ENCODE results near the gene ZNF549.

The ZNF549 gene

DNA sequence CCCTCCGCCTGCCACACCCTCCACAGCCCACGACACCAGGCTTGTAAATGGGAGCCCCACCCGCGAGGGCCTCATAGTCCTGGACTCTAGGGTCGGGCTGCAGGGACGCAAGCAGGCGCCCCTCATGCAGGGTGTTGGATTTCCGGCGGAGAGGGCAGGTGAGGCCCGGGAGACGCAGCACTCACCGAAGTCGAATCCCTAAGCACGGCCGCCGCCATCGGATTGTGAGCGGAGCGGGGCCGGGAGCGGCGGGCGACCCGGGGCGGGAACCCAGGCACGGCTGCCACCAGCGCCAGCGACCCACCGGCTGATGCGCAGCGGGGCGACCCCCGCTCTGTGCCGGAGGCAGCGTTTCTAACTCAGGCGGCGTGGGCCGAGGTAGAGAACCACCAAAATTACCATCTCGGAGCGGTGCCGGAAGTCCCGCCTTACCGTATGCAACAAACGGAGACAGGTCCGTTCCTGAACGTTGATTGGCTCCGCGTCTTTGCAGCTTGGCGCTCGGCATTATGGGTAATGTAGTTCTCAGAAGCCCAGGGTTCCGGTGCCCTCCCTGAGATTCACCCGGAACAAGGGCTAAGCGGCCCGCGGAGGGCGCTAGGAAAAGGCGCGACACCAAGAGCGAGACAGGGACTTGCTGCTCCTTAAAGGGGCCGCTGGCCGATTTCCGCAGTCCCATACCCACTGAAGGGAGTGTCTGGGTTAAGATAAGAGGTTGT is 51.5 kb downstream of the ZNF549 start, which contains the start of gene ZNF416:
ZNF416 (minus strand) TSS at position 425 of the 719 bp plus-strand sequence; CDS start at position 218, 207 bp downstream.
- Histone ChIP-seq H3K18ac (ENCODE audit: low read depth in 1 of 2, low read length in 2 of 2) (peak within 1 kb of the TSS; percentile 79 to 87), H3K9me3 (ENCODE audit: control insufficient read depth, low read length) (peaks cover 45% of the 10 kb centered on the region), H4K91ac (ENCODE audit: low read length) (peak within 1 kb of the TSS; percentile 56), H3K4me2 (ENCODE audit: low read length, poor library complexity, severe bottlenecking) (peak within 1 kb of the TSS; percentile 77), H3K27ac (ENCODE audit: low read length, poor library complexity, severe bottlenecking) (no peak within 1 kb of the TSS), H3K4ac (ENCODE audit: low read depth in 1 of 2, low read length in 2 of 2) (peak within 1 kb of the TSS; percentile 68 to 77), H4K8ac (ENCODE audit: low read length) (peak within 1 kb of the TSS; percentile 62), H3K79me1 (replicated peaks; ENCODE audit: low read length, poor library complexity, severe bottlenecking) (peaks cover 40% of the 10 kb centered on the region), H2AK5ac (ENCODE audit: low read length, severe bottlenecking) (no peak within 1 kb of the TSS), H3K23ac (ENCODE audit: low read length in 2 of 2) (peak within 1 kb of the TSS in 1 of 2 experiments; percentile 48), H3K14ac (ENCODE audit: low read length in 2 of 2) (peak within 1 kb of the TSS in 1 of 2 experiments; percentile 96), H2BK120ac (ENCODE audit: low read depth, low read length) (no peak within 1 kb of the TSS), H3K36me3 (ENCODE audit: control insufficient read depth in 1 of 2, insufficient read depth in 2 of 2, low read depth in 1 of 2, low read length in 2 of 2) (peaks cover 36 to 40% of the 10 kb centered on the region in 2 experiments), H2AFZ (ENCODE audit: low read depth, low read length) (peak within 1 kb of the TSS; percentile 88), H3K4me1 (ENCODE audit: control insufficient read depth, insufficient read depth, low read depth, low read length) (peaks cover 7% of the 10 kb centered on the region), H2BK15ac (ENCODE audit: low read depth, poor library complexity, severe bottlenecking) (peak within 1 kb of the TSS; percentile 49), H2BK5ac (ENCODE audit: low read depth, low read length, poor library complexity, severe bottlenecking) (no peak within 1 kb of the TSS), H3K9ac (ENCODE audit: low read length) (peak within 1 kb of the TSS; percentile 90), H2BK12ac (ENCODE audit: low read length in 2 of 2) (no peak within 1 kb of the TSS), H3K4me3 (ENCODE audit: insufficient read depth in 1 of 2, low read depth in 1 of 2, low read length in 2 of 2) (peak within 1 kb of the TSS; percentile 91 to 93), H3K27me3 (ENCODE audit: control insufficient read depth in 1 of 2, insufficient read depth in 1 of 2, low read length in 2 of 2) (no peaks in the 10 kb centered on the region)
- DNase-seq = peak; percentile 98
- under 1% methylated on average over 62 of the region's 62 CpGs for WGBS

DNA sequence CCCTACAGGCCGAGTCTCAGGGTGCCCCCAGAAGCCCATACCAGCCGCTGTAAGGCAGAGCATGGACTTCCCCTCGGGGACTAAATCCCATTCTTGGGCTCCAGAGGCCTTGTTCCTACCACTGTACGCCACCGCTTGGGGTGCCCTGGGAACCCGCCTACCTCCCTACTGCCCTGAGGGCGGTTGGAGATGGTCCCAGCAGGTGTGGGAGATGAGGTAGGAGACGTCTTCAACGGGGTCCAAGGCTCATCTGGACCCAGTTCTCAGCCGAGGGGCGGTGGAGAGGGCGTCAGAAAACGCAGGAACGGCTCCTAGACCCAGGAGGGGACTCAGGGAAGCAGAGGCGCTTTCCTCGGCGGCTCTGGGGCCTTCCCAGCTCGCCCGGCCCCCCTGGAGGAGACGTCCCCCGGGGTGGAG is 56.0 kb downstream of the ZNF549 start:
- WGBS = 66% methylated on average over 21 of the region's 21 CpGs
- H2BK15ac ChIP-seq (ENCODE audit: low read depth, poor library complexity, severe bottlenecking) = no peak overlapping the region
- H3K79me1 ChIP-seq (replicated peaks; ENCODE audit: low read length, poor library complexity, severe bottlenecking) = peaks cover 22% of the 10 kb centered on the region
- no peak overlapping the region for H3K14ac ChIP-seq (ENCODE audit: low read length in 2 of 2)
- H3K23ac ChIP-seq (ENCODE audit: low read length in 2 of 2) = no peak overlapping the region
- peak overlapping the region; percentile 95 for H2AFZ ChIP-seq (ENCODE audit: low read depth, low read length)
- H3K4ac ChIP-seq (ENCODE audit: low read depth in 1 of 2, low read length in 2 of 2) = peak overlapping the region in 1 of 2 experiments; percentile 95
- H3K4me1 ChIP-seq (ENCODE audit: control insufficient read depth, insufficient read depth, low read depth, low read length) = peaks cover 11% of the 10 kb centered on the region
- H3K18ac ChIP-seq (ENCODE audit: low read depth in 1 of 2, low read length in 2 of 2) = peak overlapping the region in 1 of 2 experiments; percentile 60
- H3K9ac ChIP-seq (ENCODE audit: low read length) = peak overlapping the region; percentile 86
- peak overlapping the region; percentile 85 for H4K91ac ChIP-seq (ENCODE audit: low read length)
- no peak for DNase-seq
- H3K9me3 ChIP-seq (ENCODE audit: control insufficient read depth, low read length) = peaks cover 23% of the 10 kb centered on the region
- H2BK5ac ChIP-seq (ENCODE audit: low read depth, low read length, poor library complexity, severe bottlenecking) = no peak overlapping the region
- peaks cover 5 to 8% of the 10 kb centered on the region in 2 experiments for H3K36me3 ChIP-seq (ENCODE audit: control insufficient read depth in 1 of 2, insufficient read depth in 2 of 2, low read depth in 1 of 2, low read length in 2 of 2)
- H4K8ac ChIP-seq (ENCODE audit: low read length) = peak overlapping the region; percentile 98
- no peak overlapping the region for H3K4me2 ChIP-seq (ENCODE audit: low read length, poor library complexity, severe bottlenecking)
- no peak overlapping the region for H2AK5ac ChIP-seq (ENCODE audit: low read length, severe bottlenecking)
- H2BK12ac ChIP-seq (ENCODE audit: low read length in 2 of 2) = no peak overlapping the region
- peak overlapping the region in 1 of 2 experiments; percentile 93 for H3K4me3 ChIP-seq (ENCODE audit: insufficient read depth in 1 of 2, low read depth in 1 of 2, low read length in 2 of 2)
- H3K27me3 ChIP-seq (ENCODE audit: control insufficient read depth in 1 of 2, insufficient read depth in 1 of 2, low read length in 2 of 2) = no peaks in the 10 kb centered on the region
- peak overlapping the region; percentile 2 for H2BK120ac ChIP-seq (ENCODE audit: low read depth, low read length)
- no peak overlapping the region for H3K27ac ChIP-seq (ENCODE audit: low read length, poor library complexity, severe bottlenecking)

DNA sequence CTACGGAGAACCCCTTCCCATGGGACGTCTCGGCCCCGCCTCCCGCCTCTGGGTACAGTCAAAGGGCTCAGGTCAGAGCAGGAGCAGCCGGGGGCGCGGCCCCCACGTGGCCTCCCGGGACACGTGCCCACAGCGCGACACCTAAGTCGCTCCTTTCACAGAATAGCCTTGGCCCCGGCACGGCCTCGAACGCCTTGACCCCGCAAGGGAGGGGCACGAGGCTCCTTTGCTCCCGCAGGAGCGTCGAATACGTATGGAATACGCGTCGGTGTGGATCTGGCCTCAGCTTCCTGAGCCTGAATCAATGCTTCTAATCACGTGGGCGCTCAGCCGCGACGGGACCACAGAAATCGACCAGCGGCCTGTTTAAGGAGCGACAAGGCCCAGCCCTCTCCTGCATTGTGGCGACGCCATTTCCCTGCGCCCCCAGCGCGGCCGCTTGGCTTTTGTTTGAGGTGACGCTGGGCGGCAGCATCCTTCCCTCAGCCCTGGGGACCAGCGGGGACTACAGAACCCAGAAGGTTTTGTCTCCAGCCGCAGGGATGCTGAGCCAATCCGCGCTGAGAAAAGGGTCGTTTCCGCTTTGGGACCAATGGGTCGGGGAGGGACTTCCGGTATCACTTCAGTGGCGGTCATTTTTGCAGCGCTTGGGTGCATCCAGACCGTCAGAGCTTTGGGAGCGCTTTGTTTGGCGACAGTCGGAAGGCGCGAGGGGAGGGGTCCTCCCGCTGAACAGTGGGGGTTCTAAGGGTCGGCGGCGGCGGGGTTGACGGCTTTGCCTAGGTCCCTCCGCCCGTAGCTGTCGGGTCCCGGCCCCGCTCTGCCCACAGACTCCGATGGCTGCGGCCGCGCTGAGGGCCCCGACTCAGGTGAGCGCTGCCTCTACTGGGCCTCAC is 56.6 kb downstream of the ZNF549 start, which contains the start of gene ZIK1:
ZIK1 (plus strand) TSS at position 625 of the 896 bp plus-strand sequence; CDS start at position 837, 212 bp downstream.
- H2AFZ ChIP-seq (ENCODE audit: low read depth, low read length) = peak within 1 kb of the TSS; percentile 95
- peak within 1 kb of the TSS; percentile 81 to 93 for H3K4me3 ChIP-seq (ENCODE audit: insufficient read depth in 1 of 2, low read depth in 1 of 2, low read length in 2 of 2)
- peak within 1 kb of the TSS; percentile 86 for H3K9ac ChIP-seq (ENCODE audit: low read length)
- H3K18ac ChIP-seq (ENCODE audit: low read depth in 1 of 2, low read length in 2 of 2) = peak within 1 kb of the TSS; percentile 60 to 76
- H3K14ac ChIP-seq (ENCODE audit: low read length in 2 of 2) = peak within 1 kb of the TSS in 1 of 2 experiments; percentile 58
- H4K91ac ChIP-seq (ENCODE audit: low read length) = peak within 1 kb of the TSS; percentile 85
- no peak within 1 kb of the TSS for H3K23ac ChIP-seq (ENCODE audit: low read length in 2 of 2)
- H4K8ac ChIP-seq (ENCODE audit: low read length) = peak within 1 kb of the TSS; percentile 98
- peak; percentile 93 for DNase-seq
- H3K79me1 ChIP-seq (replicated peaks; ENCODE audit: low read length, poor library complexity, severe bottlenecking) = peaks cover 27% of the 10 kb centered on the region
- peak within 1 kb of the TSS; percentile 2 to 95 for H3K4ac ChIP-seq (ENCODE audit: low read depth in 1 of 2, low read length in 2 of 2)
- H3K27me3 ChIP-seq (ENCODE audit: control insufficient read depth in 1 of 2, insufficient read depth in 1 of 2, low read length in 2 of 2) = no peaks in the 10 kb centered on the region
- peak within 1 kb of the TSS; percentile 2 for H2BK120ac ChIP-seq (ENCODE audit: low read depth, low read length)
- WGBS = under 1% methylated on average over 74 of the region's 76 CpGs
- H3K9me3 ChIP-seq (ENCODE audit: control insufficient read depth, low read length) = peaks cover 30% of the 10 kb centered on the region
- peak within 1 kb of the TSS; percentile 88 for H3K4me2 ChIP-seq (ENCODE audit: low read length, poor library complexity, severe bottlenecking)
- H2BK5ac ChIP-seq (ENCODE audit: low read depth, low read length, poor library complexity, severe bottlenecking) = no peak within 1 kb of the TSS
- no peak within 1 kb of the TSS for H2BK12ac ChIP-seq (ENCODE audit: low read length in 2 of 2)
- peaks cover 12 to 15% of the 10 kb centered on the region in 2 experiments for H3K36me3 ChIP-seq (ENCODE audit: control insufficient read depth in 1 of 2, insufficient read depth in 2 of 2, low read depth in 1 of 2, low read length in 2 of 2)
- H2BK15ac ChIP-seq (ENCODE audit: low read depth, poor library complexity, severe bottlenecking) = no peak within 1 kb of the TSS
- H3K27ac ChIP-seq (ENCODE audit: low read length, poor library complexity, severe bottlenecking) = peak within 1 kb of the TSS; percentile 37
- no peak within 1 kb of the TSS for H2AK5ac ChIP-seq (ENCODE audit: low read length, severe bottlenecking)
- H3K4me1 ChIP-seq (ENCODE audit: control insufficient read depth, insufficient read depth, low read depth, low read length) = peaks cover 11% of the 10 kb centered on the region
